HepG2 (cell line): Measurements from ENCODE around the gene NAT14.

Source experiments
- AKAP8 ChIP-seq: sonication (generic); formaldehyde crosslinking; IDR thresholded peaks from 2 replicates; pipeline ENCODE4 v1.5.1; 2020; ENCODE audit warnings: mild to moderate bottlenecking, missing genetic modification reagents
- ATM ChIP-seq: fragments of 450-650 bp; IDR thresholded peaks from 2 replicates; pipeline ENCODE4 v1.7.1; 2017; ENCODE audit warnings: mild to moderate bottlenecking, borderline replicate concordance
- TCF12 ChIP-seq, 2 experiments: fragments of 450-650 bp in 1 of 2; sonication (generic) in 1 of 2; formaldehyde crosslinking in 1 of 2; IDR thresholded peaks; 2 replicates each; pipeline versions ENCODE4 v1.6.1 to v1.8.0; 2017 to 2022; ENCODE audit warnings: antibody characterized with exemption in 1 of 2, mild to moderate bottlenecking in 1 of 2, missing genetic modification reagents in 1 of 2, moderate library complexity in 1 of 2
- TF ChIP-seq, protein P1 (sequence below): sonication (generic); formaldehyde crosslinking; IDR thresholded peaks from 2 replicates; pipeline ENCODE4 v1.5.0; 2020; ENCODE audit warnings: mild to moderate bottlenecking, missing genetic modification reagents, moderate library complexity

DNA sequence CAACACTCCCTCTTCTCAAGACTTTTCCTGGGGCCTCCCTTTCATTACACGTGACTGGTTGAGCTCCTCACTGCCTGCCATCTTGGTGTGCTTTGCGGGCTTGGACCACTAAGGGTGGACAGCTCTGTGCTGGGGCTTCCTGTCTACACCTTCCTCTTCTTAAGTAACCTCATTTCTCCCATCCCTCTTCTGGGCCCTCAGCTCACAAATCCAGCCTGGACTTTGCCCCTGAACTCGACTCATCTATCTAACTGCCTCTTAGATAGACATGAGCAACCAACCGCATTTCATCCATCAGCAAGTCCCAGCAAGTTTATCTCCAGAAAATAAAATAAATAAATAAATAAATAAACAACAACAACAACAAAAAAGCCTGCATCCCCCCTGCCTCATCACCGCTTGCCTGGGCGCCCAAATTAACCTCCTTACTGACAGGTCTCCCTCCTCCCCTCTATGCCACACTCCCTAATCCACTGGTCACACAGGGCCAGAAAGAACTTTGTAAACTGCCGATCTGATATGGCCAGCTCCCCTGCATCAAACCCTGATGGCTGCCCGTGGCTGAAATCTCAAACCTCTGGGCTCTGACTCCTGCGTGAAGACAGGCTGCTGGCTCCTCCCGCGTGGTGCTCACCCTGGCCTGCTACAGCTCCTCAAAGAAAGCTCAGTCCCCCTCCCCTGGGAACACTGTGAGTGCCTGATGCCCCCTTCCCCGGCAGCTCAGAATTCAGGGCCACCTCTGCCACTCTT, 31.3 kb upstream of the NAT14 start:
- no peak for TF ChIP-seq AKAP8 (CRISPR knock-in tag)
- TF ChIP-seq TCF12 (IDR thresholded peaks at IDR 0.05) = no peak
- TF ChIP-seq TCF12 (CRISPR knock-in tag; IDR thresholded peaks at IDR 0.05) = no peak
- no peak for TF ChIP-seq ATM
- TF ChIP-seq, protein P1, sequence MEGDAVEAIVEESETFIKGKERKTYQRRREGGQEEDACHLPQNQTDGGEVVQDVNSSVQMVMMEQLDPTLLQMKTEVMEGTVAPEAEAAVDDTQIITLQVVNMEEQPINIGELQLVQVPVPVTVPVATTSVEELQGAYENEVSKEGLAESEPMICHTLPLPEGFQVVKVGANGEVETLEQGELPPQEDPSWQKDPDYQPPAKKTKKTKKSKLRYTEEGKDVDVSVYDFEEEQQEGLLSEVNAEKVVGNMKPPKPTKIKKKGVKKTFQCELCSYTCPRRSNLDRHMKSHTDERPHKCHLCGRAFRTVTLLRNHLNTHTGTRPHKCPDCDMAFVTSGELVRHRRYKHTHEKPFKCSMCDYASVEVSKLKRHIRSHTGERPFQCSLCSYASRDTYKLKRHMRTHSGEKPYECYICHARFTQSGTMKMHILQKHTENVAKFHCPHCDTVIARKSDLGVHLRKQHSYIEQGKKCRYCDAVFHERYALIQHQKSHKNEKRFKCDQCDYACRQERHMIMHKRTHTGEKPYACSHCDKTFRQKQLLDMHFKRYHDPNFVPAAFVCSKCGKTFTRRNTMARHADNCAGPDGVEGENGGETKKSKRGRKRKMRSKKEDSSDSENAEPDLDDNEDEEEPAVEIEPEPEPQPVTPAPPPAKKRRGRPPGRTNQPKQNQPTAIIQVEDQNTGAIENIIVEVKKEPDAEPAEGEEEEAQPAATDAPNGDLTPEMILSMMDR (CRISPR knock-in tag) = no peak
